NCI-H2107 treated with DMSO at 0.1 percent for 48 hours (cell line): ENCODE data around the gene THRB.

Source experiments
- DNase-seq: peaks from one replicate; lab custom pipeline; 2025; ENCODE audit not compliant: unreplicated experiment; lab: John Stamatoyannopoulos, UW

Gene THRB

DNA sequence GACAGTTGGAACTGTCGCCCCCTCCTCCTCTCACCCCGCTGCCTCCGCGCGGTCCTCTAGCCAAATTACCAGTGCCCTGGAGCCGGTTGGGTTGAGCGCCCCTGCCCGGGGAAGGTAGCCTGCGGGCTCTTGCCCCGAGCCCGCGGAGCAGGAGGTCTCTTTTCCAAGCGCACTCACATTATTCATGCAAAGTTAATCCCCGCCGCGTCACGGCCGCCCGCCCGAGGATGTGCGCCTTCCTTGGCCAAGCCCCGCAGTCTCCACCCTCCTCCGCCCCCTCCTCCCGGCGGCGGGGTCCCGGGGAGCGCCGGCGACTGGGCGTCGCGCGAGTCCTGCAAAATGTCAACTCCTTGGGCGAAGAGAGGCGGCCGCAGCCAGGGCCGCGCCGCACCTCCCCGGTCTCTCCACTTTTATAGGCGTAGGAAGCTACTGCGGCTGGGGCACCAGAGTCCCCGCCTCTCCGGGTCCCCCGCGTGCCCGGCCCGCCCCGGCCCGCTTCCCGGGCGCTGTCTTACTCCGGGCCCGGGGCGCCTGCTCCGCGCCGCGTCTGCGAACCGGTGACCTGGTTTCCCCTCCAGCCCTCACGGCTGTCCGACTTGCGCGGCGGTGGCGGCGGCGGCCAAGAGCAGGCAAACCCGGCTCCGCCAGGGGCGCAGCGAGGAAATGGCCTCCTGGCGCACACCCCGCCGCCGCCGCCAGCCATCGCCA, at the start of gene THRB:
Gene THRB (minus strand): TSS at position 233 of the 708 bp plus-strand sequence.
- DNase-seq: no peak

DNA sequence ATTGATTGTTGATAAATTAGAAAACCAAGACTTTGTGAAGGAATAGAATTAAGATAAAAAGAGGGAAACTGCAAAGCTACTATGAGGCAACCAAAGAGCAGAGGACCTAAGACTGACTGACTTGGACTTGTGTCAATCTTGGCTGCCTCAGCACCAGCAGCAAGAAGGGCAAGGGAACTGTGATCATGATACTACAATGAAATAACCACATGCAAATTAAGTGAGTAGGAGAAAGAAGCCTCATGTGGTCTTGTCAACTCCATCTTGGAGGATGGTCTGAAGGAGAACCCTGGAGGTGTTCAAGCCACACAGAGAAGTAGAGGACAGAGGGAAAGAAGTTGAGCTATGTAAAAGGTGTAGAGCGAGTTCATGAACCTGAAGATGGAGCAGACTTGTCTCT, 47.3 kb upstream of the THRB start:
- DNase-seq: no peak

DNA sequence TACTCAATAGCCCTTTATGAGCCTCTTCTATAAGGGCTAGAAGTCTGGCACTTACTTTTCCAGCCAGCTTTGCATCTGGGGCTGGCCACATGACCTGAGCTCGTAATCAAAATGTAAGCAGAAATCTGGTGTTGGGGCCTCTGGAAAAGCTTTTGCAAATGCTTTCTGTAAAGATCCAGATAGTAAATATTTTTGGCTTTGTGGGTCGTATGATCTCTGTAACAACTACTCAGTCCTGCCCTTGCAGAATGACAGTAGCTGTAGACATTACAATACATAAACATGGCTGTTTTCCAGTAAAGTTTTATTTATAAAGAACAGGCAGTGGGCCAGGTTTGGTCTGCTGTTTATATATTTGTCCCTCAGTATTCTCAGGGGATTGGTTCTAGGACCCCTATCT, 46.2 kb upstream of the THRB start:
- no peak for DNase-seq

DNA sequence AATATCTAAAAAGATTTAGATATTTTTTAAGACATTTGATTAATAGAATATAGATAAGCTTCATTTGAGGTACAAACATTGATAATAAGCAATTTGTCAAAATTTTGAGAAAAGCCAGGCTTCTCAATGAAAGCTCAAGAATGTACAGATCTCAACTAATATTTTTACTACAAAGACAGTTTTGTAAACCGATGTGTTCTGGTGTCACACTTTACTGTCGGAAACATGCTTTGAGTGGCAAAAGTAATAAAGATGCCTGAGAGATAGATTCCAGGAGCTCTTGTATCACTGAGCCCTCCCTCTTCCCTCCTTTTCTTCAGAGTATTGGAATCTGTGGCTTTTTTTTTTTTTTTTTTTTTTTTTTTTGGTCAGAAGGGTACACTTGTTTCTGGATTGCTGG, 45.0 kb upstream of the THRB start:
- no peak for DNase-seq

DNA sequence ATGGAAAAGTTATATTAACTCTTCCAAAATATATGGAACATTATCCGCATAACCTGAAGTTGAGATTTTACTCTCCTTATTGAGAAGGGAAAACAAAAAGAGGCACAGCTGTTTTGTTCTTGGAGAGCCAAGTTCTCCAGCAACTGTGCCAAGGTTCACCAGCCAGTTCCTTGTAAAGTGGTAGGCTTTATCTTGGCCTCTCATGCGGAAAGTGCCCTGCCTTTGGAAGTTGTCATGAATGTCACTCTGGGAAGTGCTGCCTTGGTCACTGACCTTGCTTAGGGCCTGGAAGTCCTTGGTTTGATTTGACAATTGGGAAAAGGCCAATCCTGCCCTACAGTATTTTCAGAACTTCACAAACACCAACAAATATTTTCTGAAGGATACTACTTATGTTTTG, 44.2 kb upstream of the THRB start:
- DNase-seq: no peak

DNA sequence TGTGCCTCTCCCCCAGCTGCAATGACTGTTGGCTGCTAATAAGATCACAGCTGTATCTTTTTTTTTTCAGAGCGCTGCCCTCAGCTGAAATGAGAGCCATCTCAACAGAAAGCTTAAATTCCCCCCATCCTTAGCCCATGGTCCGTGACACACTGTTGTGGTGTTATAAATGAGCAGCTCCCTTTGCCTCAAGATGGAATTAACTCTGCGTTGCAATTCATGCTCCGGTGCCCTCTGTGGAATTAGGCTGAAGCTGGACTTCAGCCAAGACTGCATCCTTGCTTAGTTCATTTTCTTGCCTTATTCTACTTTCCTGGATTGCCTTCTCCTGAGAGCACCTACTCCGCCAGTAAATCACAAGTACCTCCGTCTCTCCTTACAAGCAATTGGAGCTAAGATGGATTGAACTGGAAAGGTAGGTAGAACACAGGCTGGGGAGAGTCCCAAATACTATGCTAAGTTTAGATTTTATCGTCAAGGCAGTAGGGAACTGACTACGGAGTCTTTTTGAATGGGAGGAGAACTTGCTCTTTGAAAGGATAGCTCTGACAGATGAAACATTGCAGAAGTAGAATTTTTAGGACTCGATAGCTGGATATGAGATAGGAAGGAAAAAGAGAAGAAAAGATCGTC, 39.0 kb upstream of the THRB start:
- DNase-seq: no peak

DNA sequence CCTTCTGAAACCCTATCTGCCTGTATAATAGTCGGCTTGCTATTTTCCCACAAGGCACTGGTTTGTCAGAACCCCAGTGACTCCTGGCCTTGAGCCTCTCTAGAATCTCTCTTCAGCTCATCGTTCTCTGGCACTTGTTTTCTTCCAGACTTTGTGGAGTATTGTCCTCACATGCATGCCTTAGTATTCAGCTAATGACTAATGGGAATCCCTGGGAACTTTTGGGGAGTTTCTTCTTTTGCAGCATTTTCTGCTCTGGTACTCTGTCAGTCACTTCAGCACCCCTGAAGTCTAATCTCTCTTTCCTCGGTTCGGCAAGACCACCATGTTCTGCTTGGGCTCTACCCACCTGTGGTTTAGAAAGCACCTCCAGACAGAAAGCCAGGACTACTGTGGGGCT, 35.8 kb upstream of the THRB start:
- DNase-seq: no peak

DNA sequence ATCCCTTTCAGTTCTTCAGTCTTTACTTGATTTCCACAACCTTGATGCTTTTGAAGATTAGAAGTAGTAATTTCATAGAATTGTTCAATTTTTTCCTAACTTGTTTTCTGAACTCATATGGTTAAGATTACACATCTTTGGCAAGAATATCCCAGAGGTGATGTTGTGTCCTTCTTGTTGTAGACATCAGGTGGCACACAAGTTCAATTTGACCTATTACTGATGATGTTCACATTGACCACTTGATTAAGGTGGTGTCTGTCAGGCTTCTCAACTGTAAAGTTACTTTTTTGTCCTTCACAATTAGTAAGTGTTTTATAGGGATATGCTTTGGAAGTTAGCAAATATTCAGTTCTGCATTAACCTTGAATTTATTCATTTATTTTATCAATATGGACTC, 34.6 kb upstream of the THRB start:
- DNase-seq: no peak

DNA sequence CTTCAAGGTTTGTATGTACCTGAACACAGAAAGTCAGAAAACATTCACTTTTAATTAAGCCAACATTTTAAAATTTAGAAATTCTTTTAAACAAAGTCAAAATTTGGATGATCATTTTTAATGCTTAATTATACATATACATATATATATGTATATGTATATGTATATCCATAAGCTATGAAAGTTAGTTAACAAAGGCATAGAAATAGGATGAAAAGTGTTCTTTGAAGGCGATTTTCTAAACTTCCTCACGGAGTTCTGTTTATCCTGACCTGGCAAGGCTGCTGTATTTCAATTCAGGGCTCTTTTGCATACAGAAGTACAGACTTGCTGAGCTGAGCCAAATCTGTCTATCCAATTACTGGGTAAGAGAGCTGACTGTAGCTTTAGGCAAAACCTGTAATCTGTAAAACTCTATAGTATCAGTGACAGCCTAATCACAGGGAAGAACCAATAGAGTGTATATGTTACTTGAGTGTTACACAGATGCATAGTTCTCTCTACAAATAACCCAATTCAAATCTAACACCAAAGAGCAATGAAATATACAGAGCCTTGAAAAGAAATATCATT, 32.1 kb upstream of the THRB start:
- DNase-seq: no peak

DNA sequence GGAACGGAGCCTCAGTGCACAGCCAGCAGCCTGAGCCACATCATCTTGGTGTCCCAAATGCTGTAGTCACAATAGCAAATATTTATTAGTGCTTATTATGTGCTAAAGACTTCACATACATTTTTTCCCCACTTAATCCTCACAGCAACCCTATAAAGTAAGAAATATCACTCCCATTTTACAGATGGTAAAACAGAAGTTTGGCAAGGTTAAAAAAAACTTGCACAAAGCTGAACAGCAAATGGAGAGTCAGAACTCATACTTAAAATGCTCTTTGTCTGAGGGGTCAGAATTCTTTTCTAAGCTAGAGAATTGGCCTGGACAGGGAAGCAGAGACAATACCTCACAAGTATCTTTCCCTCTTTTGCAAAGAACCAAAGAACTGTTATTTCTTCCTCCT, 30.9 kb upstream of the THRB start:
- no peak for DNase-seq

DNA sequence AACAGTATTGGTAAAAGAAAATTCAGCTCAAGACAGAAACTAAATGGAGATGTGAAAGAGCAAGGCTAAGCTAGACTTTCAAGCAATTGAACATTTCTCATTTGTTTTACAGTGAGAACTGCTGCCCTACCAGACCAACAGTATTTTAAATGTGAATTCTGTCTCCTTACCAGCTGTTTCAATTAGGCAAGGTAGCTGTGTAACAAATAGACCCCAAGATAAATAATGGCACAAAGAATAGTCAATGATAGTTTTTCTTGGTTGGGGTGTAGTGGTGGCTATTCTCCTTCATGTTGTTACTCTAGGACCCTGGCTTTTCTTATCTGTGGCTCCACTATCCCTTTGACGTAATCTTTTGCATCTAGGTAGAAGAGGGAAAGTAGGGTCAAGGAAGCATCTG, 30.4 kb upstream of the THRB start:
- DNase-seq: no peak

DNA sequence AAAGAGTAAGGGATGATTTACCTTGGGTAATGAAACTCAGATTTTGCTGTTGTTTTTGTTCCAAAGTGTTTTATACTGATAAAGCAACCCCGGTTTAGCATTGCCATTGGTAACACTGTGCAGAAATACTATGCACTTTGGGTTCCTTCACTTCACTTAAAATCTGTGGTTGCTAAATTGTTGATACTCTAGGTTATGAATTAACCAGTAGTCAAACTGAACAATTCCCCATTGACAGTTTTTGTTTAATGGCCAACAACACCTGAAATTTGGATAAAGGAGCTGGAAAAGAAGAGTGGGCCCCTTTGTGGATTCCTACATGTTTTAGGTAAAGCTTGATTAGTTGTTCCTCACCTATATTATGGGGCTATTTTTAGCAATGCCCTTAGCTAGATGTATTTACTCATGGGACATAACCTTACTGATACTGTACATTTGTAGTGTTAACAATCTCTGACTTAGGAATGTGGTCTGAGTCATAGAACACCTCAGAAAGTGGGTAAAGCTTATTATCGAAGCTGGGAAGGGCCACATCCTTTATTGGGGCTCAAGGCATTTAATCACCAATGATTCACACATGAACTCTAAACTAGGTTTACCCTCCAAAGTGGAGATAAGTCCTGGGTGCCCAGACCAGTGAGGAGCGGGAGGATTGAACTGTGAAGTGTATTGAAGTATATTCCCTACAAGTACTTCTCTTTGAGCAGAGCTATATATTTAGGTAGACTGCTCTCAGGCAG, 29.5 kb upstream of the THRB start:
- DNase-seq: no peak

DNA sequence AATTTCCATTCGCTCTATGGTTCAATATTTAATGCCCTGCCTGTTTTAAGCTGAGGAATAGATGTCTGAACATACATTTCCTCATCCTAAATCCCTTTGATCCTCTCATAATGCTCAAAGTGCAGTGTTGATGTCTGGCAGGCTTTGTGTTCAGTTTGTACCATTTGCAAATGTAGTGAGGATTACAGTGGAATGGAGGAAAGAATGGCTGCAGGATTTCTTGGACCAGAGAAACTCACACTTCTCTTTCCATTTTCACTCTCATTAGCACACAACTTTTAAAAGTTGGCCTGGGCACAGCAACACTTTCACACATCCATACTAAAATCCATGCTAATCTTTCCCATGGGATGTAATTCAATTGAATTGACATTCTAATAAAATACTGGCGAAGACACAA, 28.6 kb upstream of the THRB start:
- DNase-seq: no peak

DNA sequence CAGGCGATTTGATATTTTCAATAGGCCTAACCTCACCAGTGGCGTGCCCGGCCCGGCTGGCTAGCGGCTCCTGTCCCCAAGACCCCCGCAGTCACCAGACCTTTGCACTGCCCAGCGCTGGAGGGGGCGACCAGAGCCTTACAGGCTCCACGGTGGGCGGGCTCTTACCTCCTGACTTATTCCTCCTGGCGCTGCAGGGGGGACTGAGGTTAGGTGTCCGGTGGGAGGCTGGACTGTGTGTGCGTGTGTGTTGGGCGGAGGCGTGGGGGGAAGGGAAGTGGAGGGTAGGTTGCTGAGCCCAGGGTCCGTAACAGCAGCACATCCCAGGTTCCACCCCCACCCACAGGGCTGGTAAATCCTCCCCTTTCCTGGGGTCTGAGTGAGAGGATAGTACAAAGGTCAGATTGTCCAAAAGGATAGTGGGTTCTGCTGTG, 27.5 kb upstream of the THRB start:
- DNase-seq: no peak

DNA sequence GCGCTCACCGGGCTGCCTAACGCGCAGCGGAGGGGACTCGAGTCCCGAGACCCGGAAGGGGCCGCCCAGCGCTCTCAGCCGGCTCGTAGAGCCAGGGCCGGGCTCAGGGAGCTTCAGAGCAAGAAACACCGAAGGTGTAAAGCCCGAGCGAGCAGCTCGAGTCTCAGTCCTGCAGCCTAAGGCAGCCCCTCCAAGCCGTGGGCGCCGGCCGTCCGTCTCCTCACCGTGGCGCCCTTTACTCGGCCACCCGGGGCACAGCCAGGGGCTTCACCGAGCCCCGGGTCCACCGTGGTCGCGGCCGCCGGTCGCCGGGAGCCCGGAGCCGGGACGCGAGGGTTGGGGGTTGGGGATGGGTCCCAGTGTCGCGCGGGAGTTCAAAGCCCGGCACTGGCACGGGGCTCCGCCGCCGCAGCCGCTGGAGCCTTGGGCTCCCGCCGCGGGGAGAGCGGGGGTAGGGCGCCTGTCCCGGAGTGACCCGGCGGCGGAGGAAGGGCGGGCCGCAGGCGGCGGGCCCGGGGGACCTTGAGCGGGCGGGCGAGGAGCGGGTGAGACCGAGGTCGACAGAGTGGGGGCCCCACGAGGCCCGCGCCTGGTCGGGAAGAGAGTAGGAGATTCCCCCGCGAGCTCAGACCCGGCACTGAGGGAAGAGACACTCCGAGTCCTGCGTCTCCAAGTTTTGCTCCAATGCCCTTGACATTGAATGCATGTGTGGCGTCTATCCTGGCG, 26.9 kb upstream of the THRB start:
- DNase-seq: no peak

DNA sequence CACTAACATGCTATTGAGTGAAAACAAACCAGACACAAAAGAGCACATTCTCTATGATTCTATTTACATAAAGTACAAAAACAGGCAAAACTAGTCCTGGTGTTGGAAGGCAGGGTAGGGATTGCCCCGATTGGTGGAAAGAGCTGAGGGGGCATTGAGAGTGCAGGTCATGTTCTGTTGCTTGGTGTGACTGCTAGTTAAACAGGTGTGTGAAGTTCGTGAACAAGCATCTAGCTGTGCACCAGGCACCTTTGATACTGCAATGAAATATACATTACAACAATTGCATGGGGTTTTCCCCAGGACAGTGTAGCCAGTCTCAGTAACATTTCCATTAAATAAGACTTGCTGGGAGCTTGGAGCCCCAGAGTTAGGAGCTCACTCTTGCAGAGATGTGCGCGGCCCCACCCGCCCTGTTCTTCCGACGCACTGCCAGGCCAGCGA, 26.3 kb upstream of the THRB start:
- no peak for DNase-seq

DNA sequence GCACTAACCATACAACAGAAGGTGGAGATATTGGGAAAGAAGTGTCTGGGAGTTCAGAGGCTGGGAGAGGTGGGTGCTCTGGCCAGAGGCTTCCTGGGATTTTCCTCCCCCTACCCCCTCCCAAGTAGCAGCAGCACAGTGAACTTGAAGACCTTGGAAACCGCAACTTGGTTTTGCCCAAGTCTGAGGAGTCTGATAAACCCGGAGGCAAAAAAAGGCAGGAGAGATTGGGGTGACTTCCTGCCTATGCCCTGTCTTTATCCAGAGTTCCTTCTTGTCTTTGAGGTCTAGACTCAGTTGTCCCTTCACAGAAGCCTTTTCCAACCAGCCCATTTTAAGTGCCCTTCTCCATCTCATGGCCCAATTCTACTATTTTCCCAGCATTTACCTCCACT, 25.4 kb upstream of the THRB start:
- no peak for DNase-seq

DNA sequence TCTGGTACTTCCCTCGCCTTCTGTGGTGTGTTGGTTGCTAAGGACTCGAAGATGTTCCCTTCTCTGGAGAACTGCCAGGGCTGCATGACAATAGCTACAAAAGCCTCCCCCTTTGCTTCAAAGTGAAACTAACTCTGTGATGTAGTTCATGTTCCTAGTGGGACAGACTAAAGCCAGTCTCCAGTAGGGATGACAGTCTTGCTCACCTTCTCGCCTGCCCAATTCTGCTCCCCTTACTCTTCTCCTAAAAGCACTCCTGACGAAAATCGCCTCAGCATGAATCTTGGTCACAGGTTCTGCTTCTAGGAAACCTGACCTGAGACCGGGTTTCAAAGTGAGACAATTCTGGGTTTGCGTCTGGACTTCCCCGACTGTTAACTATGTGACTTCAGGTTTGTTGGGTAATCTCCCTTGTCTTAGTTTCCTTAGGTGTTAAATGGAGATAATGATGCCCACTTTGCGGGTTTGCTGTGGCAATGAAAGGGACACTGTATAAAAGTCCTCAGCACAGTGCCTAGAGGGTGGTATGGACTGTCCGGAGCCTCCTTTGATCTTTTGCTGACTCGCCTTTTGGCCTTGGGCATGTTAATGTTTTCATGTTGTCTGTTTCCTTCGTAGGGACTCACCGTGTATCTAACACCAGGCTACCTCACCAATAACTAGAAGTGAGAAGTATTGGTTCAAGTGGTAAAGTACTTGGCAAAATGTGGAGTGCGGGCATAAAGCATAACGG, 24.9 kb upstream of the THRB start:
- no peak for DNase-seq

DNA sequence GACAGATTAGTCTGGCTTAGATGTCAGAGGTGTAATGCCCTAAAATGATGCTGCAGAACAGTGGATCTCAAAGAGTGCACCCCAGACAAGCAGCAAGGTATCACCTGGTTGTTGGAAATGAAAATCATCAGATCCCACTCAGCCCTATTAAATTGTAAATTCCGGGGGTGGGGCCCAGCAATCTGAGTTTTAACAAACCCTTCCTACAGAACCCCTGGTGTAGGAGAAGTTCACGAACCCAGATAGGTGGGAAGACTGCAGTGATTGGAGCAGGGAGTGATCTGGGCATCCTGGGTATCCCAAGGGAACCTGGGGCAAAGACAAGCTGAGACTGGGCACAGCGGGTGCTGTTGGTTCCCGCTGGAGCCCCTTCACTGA, 24.3 kb upstream of the THRB start:
- DNase-seq: no peak

DNA sequence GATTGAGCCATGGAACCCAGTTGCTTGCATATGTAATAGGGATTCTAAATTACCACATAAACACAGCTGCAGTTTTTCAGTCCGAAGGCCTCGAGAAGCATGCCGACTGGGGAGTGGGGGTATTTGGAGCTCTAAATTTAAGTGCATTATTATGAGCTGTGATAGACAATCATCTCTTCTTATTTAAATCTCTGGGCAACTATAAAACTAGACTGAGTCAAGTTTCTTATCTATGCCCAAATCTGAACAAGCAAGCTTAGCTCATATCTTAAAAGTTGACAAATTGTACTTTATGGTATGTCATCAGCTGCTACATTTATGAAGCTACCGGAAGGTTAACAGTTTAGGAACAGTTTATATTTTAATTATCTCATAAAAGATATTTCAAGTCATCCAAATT, 19.5 kb upstream of the THRB start:
- no peak for DNase-seq

DNA sequence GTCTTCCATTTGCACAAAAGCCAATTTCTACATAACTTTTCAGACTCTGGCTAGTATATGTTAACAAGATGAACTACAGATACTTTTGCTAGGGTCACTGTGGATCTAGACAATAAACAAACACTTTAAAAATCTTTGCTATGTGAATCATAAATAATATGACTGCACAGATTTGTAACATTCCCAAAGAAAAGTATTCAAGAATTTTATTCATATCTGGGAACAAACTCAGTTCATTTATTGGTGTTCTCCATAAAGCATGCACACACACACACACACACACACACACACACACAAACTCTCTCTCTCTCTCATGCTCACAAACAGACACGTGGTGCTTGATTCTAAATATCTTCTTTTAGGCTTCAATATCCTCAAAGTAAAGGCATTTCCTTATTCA, 18.8 kb upstream of the THRB start:
- no peak for DNase-seq
